ENCODE data around the gene REL.

The REL gene

GRCh38 chr2:60958800-60959199, 77.4 kb downstream of the REL start:
- peak; percentile 43 for DNase-seq
- H3K36me3 ChIP-seq (replicated peaks): no peaks in the 10 kb centered on the region
- no peak for TF ChIP-seq CTCF (IDR thresholded peaks at IDR 0.05; ENCODE audit: low read depth, low read length, missing control alignments)
- in situ Hi-C loops (cut with HindIII; ENCODE audit: low pct_ligation_motif_present, low sequenced_read_pairs): no loop called here
- peak overlapping the region; percentile 50 for H3K27ac ChIP-seq
- no peaks in the 10 kb centered on the region for H3K27me3 ChIP-seq (replicated peaks)
- H3K4me3 ChIP-seq (ENCODE audit: low read depth, low read length): no peak overlapping the region

GRCh38 chr2:60959501-60959900, 78.1 kb downstream of the REL start:
- no peak for TF ChIP-seq CTCF (IDR thresholded peaks at IDR 0.05; ENCODE audit: low read depth, low read length, missing control alignments)
- in situ Hi-C loops (cut with HindIII; ENCODE audit: low pct_ligation_motif_present, low sequenced_read_pairs): no loop called here
- Histone ChIP-seq H3K27me3 (replicated peaks) (no peaks in the 10 kb centered on the region), H3K4me3 (ENCODE audit: low read depth, low read length) (no peak overlapping the region), H3K27ac (no peak overlapping the region), H3K36me3 (replicated peaks) (no peaks in the 10 kb centered on the region)
- DNase-seq: no peak

DNA sequence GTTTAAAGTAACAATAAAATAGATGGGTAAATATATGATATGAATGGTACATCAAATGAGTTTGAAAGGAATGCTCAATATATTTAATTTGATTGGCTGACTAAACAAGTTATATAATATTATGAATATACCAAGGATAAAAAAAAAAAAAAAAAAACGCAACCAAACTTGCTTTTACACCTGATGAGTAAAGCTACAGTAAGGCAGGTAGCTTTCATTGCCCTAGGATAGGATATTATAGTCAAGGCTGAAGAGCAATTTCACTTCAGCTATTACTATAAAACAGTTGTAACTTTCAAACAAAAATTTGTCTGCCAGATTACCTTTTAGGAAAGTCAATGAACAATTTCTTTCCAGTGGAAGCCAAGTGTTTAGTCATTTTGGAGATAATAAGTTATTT, 79.3 kb downstream of the REL start:
- no peak overlapping the region for H3K27ac ChIP-seq
- TF ChIP-seq CTCF (IDR thresholded peaks at IDR 0.05; ENCODE audit: low read depth, low read length, missing control alignments): no peak
- H3K27me3 ChIP-seq (replicated peaks): no peaks in the 10 kb centered on the region
- no peak for DNase-seq
- H3K4me3 ChIP-seq (ENCODE audit: low read depth, low read length): no peak overlapping the region
- H3K36me3 ChIP-seq (replicated peaks): no peaks in the 10 kb centered on the region
- in situ Hi-C loops (cut with HindIII; ENCODE audit: low pct_ligation_motif_present, low sequenced_read_pairs): no loop called here

DNA sequence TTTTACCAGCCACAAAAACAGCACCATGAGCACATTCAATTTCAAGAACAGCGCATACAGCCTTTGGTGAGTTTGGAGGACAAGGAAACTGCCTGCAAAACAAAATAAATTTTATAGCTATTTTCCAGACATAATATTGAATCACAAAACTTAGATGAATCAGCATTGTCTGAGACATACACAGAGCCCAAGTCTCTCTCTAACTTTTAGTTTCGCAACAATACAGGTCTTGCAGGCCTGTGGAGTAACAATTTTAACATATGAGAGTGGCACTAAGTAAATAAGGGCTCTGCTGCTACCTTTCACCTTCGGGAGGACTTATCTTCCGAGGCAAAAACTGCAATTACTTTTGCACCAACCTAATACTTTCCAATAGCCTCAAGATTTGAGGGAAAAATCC, 80.1 kb downstream of the REL start:
- no peak for TF ChIP-seq CTCF (IDR thresholded peaks at IDR 0.05; ENCODE audit: low read depth, low read length, missing control alignments)
- H3K27me3 ChIP-seq (replicated peaks): no peaks in the 10 kb centered on the region
- H3K4me3 ChIP-seq (ENCODE audit: low read depth, low read length): no peak overlapping the region
- H3K27ac ChIP-seq: no peak overlapping the region
- in situ Hi-C loops (cut with HindIII; ENCODE audit: low pct_ligation_motif_present, low sequenced_read_pairs): no loop called here
- peak; percentile 17 for DNase-seq
- no peaks in the 10 kb centered on the region for H3K36me3 ChIP-seq (replicated peaks)

DNA sequence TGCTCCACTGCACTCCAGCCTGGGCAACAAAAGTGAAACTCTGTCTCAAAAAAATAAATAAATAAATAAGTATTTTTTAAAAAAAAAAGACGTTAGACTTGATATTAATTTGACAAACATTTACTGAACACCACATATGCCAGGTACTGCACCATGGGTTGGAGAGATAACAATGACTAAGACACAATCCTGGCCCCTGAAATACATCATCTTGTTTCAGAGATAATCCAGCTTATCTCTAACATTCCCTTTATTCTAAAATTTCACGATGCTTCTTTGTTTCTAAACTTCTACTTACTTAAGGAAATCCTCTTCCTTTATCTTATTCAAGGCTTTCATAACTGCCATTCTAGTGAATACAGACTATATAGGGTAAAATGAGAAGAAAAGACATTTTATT, 81.2 kb downstream of the REL start:
- Histone ChIP-seq H3K4me3 (ENCODE audit: low read depth, low read length) (no peak overlapping the region), H3K27me3 (replicated peaks) (no peaks in the 10 kb centered on the region), H3K36me3 (replicated peaks) (no peaks in the 10 kb centered on the region), H3K27ac (no peak overlapping the region)
- no peak for TF ChIP-seq CTCF (IDR thresholded peaks at IDR 0.05; ENCODE audit: low read depth, low read length, missing control alignments)
- in situ Hi-C loops (cut with HindIII; ENCODE audit: low pct_ligation_motif_present, low sequenced_read_pairs): no loop called here
- DNase-seq: no peak

GRCh38 chr2:60963190-60963589, 81.8 kb downstream of the REL start:
- Histone ChIP-seq H3K4me3 (ENCODE audit: low read depth, low read length) (no peak overlapping the region), H3K36me3 (replicated peaks) (no peaks in the 10 kb centered on the region), H3K27me3 (replicated peaks) (no peaks in the 10 kb centered on the region), H3K27ac (no peak overlapping the region)
- in situ Hi-C loops (cut with HindIII; ENCODE audit: low pct_ligation_motif_present, low sequenced_read_pairs): no loop called here
- no peak for DNase-seq
- TF ChIP-seq CTCF (IDR thresholded peaks at IDR 0.05; ENCODE audit: low read depth, low read length, missing control alignments): no peak

All from brain microvascular endothelial cell (primary cell).